GM19463 (cell line): ENCODE data around the gene PTGER2.

Experiments
- ATAC-seq: cut with Tn5 transposase; IDR thresholded peaks from one replicate; pipeline ENCODE4 v1.9.1; 2021; ENCODE audit warnings: mild to moderate bottlenecking, moderate library complexity; ENCODE audit not compliant: unreplicated experiment

Gene PTGER2

DNA sequence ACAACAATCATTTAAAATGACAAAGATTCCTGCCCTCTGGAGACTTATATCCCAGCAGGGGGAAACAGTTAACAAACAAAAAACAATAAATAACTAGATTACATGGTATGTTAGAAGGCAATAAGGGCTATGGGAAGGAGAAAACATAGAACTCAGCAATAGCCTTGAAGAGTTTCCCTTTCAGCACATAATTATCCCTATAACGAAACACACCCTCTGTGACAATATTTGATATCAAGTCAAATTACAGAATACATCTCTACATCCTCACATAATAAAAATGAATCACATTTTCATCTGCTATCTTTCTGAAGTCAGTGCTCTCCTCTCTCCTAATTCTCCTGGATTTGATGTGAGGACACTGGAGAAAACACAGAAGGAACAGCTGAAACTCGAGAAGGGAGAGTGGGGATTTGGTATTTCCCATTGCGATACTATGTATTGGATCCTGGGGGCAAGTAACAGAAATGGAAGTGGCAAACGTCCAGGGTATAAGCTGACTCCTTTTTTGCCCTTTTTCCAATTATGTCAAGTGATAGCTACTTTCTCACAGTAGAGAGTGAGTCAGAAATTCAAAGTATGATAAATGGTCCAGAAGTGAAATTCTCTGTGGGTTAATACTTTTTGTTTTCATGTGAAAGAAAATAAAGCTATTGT is 9.7 kb upstream of the PTGER2 start:
- no peak for ATAC-seq

DNA sequence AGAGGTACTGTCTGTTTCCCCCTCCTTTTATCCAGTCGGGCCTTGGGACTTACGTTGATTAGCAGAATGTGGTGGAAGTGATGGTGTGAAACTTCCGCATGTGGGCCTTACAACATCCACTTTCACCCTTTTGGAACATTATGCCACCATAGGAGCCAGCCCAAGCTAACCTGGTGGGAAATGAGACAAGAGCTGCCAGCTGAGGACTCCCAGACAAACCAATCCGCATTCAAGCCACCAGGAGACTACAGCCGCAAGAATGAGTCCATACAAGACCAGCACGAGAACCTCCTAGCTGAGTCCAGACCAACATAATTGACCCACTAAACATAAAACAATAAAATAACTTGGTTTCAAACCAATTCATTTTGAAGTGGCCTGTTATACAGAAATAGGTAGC is 9.1 kb upstream of the PTGER2 start:
- no peak for ATAC-seq

DNA sequence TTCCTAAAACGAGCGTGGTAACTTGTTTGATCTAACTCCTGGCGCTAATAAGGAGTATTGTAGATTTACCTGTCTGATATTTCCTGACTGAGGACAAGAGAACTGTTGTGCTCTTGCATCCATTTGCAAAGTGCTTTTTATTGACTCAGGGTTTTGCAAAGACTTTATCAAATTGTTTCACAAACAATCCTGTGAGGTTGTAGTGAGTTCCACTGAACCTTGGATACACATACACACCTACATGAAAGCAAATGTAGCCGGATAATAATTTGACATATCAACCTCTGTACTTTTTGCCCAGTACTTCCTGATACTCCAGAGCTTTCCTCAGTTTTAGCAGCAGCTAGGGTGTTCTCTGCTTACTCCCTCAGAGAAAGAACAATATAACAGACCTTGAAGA is 6.7 kb upstream of the PTGER2 start:
- no peak for ATAC-seq

DNA sequence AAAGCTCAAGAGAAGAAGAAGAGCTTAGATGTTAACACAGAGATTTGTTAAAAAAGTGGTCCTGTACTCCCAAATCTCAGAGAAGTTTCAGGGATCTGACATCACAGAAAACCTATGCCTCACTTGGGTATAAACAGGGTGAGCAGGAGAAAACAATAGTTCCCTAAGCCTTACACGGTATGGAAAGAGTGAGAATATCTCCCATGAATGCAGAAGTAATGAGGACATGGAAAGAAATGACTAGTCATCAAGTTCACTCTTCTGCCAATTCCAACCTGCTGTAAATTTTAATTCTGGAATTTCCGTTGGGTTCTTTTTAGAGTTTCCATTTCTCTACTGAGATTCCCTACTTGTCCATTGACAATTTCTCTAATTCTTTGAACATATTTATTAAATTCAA is 6.2 kb upstream of the PTGER2 start:
- ATAC-seq, result no peak

DNA sequence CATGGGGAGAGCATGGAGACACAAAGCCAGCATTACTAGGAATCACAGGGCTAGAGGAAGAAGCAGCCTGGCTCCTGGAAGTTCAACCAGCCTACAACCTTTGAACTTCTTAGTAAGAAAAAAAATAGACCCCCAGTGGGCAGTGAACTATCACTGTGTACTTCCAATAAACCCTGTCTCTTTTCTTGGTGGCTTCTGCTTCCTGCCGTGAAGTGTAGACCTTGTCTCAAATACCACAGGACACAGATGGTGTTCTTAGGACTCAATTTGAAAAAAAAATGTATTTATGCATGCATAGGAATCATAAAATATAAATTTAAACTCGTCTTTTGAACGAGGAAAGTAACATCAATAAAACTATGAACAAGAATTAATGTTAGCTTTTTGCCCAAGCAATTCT is 3.6 kb upstream of the PTGER2 start:
- no peak for ATAC-seq

DNA sequence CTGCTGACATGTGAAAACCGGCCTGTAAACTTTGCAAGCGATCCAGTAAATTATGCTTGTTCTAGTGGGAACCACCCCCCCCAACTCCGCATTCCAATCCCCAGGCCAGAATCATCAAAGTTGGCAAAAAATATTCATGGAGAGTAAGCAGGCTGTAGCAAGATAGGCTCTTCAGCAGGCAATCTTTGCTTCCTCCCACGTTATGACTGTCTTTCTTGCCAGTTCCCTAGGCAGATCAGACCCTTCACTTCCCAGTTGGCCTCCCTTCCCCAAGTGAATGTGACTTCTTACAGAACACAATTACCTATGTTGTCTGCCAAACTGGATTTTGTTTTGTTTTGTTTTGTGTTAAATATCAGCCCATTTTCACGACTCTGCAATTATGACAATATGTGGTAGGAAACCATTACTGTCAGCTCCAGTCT is 1.2 kb upstream of the PTGER2 start:
- no peak for ATAC-seq

DNA sequence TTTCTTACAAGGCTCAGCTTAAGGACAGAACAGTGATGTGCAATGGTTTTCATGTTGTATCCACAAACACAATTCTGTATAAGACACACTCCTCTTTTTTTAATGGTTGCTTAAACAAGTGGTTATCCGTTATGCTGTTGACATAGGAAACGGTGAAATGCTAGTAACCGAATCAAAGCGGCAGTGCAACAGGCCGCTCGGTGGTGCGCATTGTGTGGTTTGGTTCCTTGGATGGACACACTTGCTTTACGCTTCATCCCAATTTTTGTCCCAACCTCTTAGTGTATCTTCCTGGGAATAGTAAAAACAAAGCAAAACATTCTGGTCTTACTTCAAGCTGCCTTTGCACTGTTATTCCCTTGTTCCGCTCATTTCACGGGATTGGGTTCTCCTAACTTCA is 650 bp upstream of the PTGER2 start:
- ATAC-seq, result no peak

DNA sequence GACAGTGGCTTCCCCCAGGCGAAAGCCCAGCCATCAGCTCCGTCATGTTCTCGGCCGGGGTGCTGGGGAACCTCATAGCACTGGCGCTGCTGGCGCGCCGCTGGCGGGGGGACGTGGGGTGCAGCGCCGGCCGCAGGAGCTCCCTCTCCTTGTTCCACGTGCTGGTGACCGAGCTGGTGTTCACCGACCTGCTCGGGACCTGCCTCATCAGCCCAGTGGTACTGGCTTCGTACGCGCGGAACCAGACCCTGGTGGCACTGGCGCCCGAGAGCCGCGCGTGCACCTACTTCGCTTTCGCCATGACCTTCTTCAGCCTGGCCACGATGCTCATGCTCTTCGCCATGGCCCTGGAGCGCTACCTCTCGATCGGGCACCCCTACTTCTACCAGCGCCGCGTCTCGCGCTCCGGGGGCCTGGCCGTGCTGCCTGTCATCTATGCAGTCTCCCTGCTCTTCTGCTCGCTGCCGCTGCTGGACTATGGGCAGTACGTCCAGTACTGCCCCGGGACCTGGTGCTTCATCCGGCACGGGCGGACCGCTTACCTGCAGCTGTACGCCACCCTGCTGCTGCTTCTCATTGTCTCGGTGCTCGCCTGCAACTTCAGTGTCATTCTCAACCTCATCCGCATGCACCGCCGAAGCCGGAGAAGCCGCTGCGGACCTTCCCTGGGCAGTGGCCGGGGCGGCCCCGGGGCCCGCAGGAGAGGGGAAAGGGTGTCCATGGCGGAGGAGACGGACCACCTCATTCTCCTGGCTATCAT is 663 bp downstream of the PTGER2 start:
- ATAC-seq, result peak; percentile 24

DNA sequence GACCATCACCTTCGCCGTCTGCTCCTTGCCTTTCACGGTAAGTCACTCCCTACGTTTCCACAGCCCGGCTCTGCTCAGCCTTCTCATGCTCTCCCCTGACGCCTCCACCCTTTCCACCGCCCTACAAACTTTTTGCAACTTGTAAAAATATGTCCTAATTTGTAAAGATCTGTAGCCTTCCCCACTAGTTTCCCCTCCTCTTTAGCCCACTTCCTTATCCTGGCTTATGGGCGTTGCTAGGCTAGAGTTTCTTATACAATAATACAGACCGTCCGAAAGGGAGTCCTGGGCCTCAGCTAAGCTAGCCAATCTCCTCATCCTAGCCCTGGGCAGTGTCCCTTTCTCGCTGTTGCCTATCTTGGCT is 1.2 kb downstream of the PTGER2 start:
- ATAC-seq, result no peak

DNA sequence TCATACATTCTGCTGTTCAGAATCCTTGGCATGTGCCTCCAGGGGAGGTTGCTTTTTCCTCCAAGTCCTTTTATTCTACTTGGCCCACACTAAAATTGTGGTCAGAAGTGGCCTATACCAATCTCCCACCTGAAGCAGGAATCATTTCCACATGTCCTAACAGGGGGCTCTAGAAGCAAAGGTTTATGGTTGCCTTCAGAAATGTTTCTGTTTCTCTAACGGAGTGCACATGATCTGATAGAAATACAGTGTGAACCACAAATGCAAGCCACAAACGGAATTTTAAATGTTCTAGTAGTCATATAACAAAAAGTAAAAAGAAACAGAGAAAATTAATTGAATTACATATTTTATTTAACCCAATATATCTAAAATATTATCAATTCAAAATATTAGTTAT is 4.0 kb downstream of the PTGER2 start:
- ATAC-seq, result no peak

DNA sequence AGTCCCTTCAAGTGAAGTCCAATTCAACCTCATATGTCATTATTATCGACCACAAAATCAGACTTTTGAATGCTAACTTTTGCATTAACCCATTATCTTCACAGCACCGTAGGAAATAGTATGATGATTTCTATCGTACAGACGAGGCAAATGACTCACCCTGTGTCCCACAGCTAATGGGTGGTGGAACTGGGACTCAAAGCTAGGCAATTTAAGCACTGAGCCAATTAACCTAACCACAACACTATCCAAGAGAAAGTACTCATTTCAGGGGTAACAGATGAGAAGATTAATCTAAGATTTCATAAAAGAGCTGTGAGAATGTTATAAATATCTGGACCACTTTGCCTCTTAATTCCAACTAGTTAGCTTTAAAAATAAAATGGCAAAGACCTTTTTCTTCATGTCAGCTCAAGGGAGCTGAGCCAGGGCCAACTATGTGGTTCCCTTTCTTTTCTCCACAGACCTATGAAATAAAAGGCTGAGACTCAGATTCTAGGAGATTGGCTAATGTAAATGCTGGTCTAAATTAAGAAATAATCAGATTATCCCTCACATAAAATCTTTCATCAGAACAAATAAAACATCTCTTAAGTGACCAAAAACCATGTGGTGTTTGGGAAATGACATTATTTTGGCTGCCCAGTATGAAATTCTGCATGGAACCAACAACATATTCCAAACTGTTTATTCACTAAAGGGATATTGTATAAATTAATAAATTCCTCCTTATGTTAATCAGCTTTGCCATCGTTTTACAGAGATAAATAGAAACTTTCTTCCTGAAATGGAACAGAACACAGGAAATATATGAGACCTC is 4.9 kb downstream of the PTGER2 start:
- ATAC-seq, result no peak

DNA sequence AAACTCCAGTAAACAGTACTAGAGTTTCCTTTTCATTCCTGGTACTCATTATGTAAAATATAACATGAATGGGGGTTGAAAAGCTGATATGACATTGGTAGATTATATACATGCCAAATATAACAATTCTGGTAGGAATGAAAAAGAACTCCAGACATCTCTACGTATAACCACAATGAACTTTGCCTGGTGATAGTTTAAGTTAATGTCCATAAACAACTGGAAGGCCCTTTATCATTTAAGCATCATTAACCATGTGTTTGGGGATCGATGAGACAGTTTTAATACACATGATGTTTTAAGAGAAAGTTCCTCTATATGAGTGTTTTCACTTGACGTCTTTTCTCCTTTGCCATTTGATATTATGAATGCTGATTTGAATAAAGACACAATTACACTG is 5.8 kb downstream of the PTGER2 start:
- ATAC-seq, result no peak

DNA sequence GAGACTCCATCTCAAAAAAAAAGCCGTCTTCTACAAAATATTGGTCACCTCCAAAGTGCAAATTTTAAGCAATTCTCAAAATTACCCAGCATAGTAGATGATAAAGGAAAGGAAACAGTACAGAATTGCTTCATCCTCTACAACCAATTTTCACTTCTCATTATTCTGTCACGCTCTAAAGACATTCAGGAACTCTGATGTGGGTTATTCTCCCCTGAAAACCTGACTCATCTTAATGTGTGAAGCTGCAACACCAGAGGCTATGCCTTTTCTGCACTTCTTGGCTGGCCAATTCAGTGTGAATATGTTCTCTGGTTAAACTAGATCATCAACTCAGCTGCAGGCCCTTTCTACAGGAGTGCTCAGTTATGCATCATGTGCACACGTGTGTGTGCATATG is 11.0 kb downstream of the PTGER2 start:
- peak; percentile 91 for ATAC-seq

DNA sequence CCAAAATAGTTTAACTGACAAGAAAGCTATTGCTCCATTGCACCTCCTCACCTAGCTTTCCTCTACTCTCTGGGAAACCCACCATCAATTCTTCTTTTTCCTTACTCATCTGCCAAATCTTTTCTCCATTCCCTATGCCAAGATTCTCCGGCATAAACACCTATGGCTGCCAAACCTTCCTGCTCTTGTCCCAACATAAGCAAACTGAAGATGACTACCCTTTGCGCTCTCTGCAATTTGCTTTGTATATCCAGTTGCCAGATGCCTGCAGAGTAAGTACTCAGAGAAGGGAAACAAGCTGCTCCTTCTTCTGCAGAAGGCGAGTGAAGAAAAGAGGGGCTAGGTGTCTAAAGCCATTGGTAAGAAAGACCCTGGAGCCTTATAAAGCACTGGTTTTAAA is 11.5 kb downstream of the PTGER2 start:
- no peak for ATAC-seq

DNA sequence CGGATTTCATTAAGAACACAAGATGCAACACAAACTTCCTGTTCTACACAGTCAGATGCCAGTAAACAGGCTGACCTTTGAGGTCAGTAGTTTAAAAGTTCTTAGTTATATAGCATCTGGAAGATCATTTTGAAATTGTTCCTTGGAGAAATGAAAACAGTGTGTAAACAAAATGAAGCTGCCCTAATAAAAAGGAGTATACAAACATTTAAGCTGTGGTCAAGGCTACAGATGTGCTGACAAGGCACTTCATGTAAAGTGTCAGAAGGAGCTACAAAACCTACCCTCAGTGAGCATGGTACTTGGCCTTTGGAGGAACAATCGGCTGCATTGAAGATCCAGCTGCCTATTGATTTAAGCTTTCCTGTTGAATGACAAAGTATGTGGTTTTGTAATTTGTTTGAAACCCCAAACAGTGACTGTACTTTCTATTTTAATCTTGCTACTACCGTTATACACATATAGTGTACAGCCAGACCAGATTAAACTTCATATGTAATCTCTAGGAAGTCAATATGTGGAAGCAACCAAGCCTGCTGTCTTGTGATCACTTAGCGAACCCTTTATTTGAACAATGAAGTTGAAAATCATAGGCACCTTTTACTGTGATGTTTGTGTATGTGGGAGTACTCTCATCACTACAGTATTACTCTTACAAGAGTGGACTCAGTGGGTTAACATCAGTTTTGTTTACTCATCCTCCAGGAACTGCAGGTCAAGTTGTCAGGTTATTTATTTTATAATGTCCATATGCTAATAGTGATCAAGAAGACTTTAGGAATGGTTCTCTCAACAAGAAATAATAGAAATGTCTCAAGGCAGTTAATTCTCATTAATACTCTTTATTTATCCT is 13.5 kb downstream of the PTGER2 start:
- no peak for ATAC-seq

DNA sequence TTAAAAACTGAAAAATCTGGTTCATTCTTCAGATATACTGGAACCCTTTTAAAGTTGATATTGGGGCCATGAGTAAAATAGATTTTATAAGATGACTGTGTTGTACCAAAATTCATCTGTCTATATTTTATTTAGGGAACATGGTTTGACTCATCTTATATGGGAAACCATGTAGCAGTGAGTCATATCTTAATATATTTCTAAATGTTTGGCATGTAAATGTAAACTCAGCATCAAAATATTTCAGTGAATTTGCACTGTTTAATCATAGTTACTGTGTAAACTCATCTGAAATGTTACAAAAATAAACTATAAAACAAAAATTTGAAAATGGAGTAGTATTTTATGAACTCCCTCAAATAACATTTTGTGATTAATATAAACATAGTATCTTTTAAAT is 14.2 kb downstream of the PTGER2 start:
- ATAC-seq, result no peak

DNA sequence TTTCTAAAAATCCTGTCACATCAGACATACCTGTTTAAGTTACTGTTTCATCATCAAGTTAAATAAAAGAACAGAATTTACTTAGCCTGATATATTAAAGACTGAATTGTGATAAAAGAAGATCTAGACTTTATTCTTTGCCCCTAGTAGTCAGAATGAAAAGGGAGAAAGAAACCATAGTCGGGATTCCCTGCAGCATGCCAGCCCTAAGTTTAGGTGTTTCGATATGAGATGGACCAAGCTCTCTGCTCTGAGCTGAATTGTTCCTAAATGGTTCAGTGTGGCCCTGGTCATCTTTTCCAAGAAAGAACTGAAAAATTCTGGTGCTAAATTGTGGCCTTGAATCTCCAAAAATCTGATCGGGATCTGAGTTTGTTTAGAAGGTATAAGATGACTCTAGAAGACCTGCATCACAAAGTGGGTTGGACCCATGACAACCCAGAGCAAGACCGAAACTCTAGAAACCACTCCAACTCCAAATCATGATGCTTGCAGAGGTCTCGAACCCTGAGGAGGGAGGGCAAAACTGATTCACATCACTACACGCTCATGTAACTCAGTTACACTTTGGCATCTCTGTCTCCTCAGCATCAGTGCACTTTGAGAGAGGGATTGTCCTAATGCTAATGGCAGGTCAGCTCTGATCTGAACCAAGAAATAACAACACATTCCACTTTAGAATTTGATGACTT is 15.7 kb downstream of the PTGER2 start:
- ATAC-seq, result no peak

DNA sequence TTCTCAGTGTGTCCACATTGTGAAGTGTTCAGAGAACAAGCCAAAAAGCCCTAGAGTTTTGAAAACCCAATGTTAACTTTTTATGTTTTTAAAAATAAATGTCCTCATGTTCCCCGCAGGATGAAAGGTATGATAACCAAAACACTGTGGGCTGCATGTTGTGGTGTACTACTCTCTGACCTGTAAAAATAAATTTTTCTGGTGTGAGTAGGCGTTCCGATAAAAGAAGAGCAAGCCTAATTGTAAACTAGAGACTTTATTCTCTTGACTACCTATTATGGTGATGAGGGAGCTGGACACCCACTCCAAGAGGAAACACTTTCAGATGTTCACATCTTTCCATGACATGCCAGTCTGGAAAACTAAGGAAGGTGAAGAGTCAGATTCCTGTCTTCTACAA is 18.2 kb downstream of the PTGER2 start:
- ATAC-seq, result no peak

DNA sequence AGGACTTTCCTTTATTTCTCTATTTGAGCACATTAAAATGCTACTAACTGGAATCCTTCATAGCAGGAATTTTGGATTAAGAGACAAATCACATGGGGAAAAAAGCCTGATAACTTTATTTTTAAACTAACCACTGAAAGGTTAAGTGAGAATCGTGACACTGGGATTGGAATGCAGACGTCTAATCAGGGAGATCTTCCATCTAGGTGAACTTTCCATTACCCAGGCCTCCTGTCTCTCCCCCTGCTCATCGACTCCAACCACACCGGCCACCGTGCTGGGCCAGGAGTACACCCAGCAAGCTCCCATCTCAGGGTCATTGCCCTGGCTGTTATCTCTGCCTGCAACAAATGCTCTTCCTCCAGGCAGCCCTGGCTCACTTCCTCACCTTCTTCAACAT is 19.0 kb downstream of the PTGER2 start:
- ATAC-seq, result no peak

DNA sequence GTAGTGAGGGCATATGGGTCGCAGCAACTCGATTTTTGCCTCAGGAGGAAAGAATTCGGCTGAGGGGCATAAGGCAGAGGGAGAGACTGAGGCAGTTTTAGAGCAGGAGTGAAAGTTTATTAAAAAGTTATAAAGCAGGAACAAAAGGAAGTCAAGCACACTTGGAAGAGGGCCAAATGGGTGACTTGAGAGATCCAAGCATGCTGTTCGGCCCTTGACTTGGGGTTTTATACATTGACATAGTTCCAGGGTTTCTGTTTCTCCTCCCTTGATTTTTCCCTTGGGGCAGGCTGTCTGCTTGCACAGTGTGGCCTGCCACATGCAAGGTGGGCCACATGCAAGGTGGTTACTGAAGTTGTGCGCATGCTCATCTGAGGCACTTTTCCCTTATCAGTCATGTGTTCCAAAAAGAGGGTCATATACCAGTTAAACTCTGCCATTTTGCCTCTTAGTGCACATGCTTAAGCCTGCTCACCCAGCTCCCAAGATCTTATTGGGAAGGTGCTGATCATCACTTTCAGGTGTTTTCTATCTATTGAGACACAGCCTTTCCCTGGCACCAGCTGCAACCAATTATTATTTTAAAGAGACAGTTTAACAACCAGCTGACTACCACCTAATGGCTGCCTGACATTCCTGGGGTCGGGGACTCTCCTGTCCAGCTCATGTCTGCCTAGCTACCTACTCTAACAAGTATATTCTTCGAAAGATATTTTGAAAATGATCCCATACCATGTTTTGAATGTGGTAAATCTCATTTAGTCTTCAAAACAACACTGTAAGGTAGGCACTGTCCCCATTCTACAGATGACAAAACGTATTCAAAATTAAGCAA is 19.9 kb downstream of the PTGER2 start:
- no peak for ATAC-seq
